ENCODE measurements around the gene CNOT9. TPM values are rescaled to one million over a fixed set of nuclear protein-coding genes. Genes with fewer than 3 reads are reported as not detected.
"Not testable (repeated sequence)": the region's sequence is repeated elsewhere in the genome, so short reads cannot be mapped to it uniquely, and the experiment has no call there.

The CNOT9 gene
- total RNA-seq (10 to 100 TPM; 37.7 to 39.9 TPM), polyA plus RNA-seq (10 to 100 TPM; 18.0 to 24.7 TPM)
- long read RNA-seq, donor 1, full-length matches to known transcripts, result 6 of 20 reads
- long read RNA-seq, donor 1, partial matches to known transcripts, result 14 of 20 reads
- long read RNA-seq, donor 1, other reads (novel, unspliced or antisense), result 0 of 20 reads
- long read RNA-seq, donor 2, full-length matches to known transcripts, result 3 of 8 reads
- long read RNA-seq, donor 2, partial matches to known transcripts, result 5 of 8 reads
- long read RNA-seq, donor 2, other reads (novel, unspliced or antisense), result 0 of 8 reads
- long read RNA-seq, donor 3, full-length matches to known transcripts, result 2 of 2 reads
- long read RNA-seq, donor 3, partial matches to known transcripts, result 0 of 2 reads
- long read RNA-seq, donor 3, other reads (novel, unspliced or antisense), result 0 of 2 reads
- long read RNA-seq, donor 4, full-length matches to known transcripts, result 3 of 12 reads
- long read RNA-seq, donor 4, partial matches to known transcripts, result 9 of 12 reads
- long read RNA-seq, donor 4, other reads (novel, unspliced or antisense), result 0 of 12 reads
- long read RNA-seq, donor 5, full-length matches to known transcripts, result 11 of 26 reads
- long read RNA-seq, donor 5, partial matches to known transcripts, result 15 of 26 reads
- long read RNA-seq, donor 5, other reads (novel, unspliced or antisense), result 0 of 26 reads

GRCh38 chr2:218568190-218569037 is at the start of gene CNOT9, which contains the start of gene USP37:
Gene CNOT9, plus strand, starts transcription at chr2:218568839. Its CDS starts 116 bp downstream, at chr2:218568955.
Gene USP37, minus strand, starts transcription at chr2:218568351. Its CDS starts 9,698 bp downstream, at chr2:218558653.
- DNase-seq (peak; percentile 99 to 100 (median 100)), ATAC-seq (ENCODE audit: insufficient read depth, low FRiP score) (peak; percentile 97)
- Histone ChIP-seq H3K27me3 (ENCODE audit: control insufficient read depth in 3 of 3, insufficient read depth in 3 of 3, low read length in 2 of 3) (no peaks in the 10 kb centered on the region), H3K9me3 (ENCODE audit: control insufficient read depth in 4 of 4, insufficient read depth in 3 of 4, low read length in 3 of 4) (no peaks in the 10 kb centered on the region), H3K4me1 (ENCODE audit: control insufficient read depth in 5 of 5, insufficient read depth in 5 of 5, low read length in 5 of 5) (peaks cover 3 to 39% (median 19%) of the 10 kb centered on the region in 5 donors), H3K9ac (ENCODE audit: insufficient read depth in 1 of 2, low read length in 2 of 2) (peak within 1 kb of the TSS; percentile 87 to 98), H3K36me3 (ENCODE audit: control insufficient read depth in 4 of 4, insufficient read depth in 4 of 4, low read length in 4 of 4) (peaks cover 3 to 12% (median 5%) of the 10 kb centered on the region in 4 donors), H3K4me3 (peak within 1 kb of the TSS; percentile 91), H3K27ac (ENCODE audit: low read depth in 1 of 2, low read length in 1 of 2) (peak within 1 kb of the TSS; percentile 90 to 96)
- TF ChIP-seq CTCF (IDR thresholded peaks at IDR 0.05; ENCODE audit: control extremely low read depth, extremely low read depth), result no peak
- WGBS, 2 donors, result 0% methylated on average over 69 to 77 of the region's 77 CpGs

- Histone ChIP-seq H3K27ac (ENCODE audit: low read depth in 1 of 2, low read length in 1 of 2) (no peak overlapping the region), H3K4me1 (ENCODE audit: control insufficient read depth in 5 of 5, insufficient read depth in 5 of 5, low read length in 5 of 5) (no peaks in the 10 kb centered on the region), H3K9me3 (ENCODE audit: control insufficient read depth in 4 of 4, insufficient read depth in 3 of 4, low read length in 3 of 4) (no peaks in the 10 kb centered on the region), H3K9ac (ENCODE audit: insufficient read depth in 1 of 2, low read length in 2 of 2) (no peak overlapping the region), H3K27me3 (ENCODE audit: control insufficient read depth in 3 of 3, insufficient read depth in 3 of 3, low read length in 2 of 3) (no peaks in the 10 kb centered on the region), H3K4me3 (no peak overlapping the region), H3K36me3 (ENCODE audit: control insufficient read depth in 4 of 4, insufficient read depth in 4 of 4, low read length in 4 of 4) (peaks cover 4 to 10% (median 6%) of the 10 kb centered on the region in 4 donors)
- no peak for TF ChIP-seq CTCF (IDR thresholded peaks at IDR 0.05; ENCODE audit: control extremely low read depth, extremely low read depth)
- WGBS, 2 donors, result 94% methylated on average over 1 of the region's 1 CpG
- no peak for ATAC-seq (ENCODE audit: insufficient read depth, low FRiP score)
- no peak for DNase-seq
Measured at GRCh38 chr2:218518876-218519275, 49.8 kb upstream of the CNOT9 start.

GRCh38 chr2:218523651-218524050 is 45.0 kb upstream of the CNOT9 start:
- Histone ChIP-seq H3K27me3 (ENCODE audit: control insufficient read depth in 3 of 3, insufficient read depth in 3 of 3, low read length in 2 of 3) (no peaks in the 10 kb centered on the region), H3K27ac (ENCODE audit: low read depth in 1 of 2, low read length in 1 of 2) (no peak overlapping the region), H3K9ac (ENCODE audit: insufficient read depth in 1 of 2, low read length in 2 of 2) (no peak overlapping the region), H3K9me3 (ENCODE audit: control insufficient read depth in 4 of 4, insufficient read depth in 3 of 4, low read length in 3 of 4) (peaks cover 0 to 4% (median 0%) of the 10 kb centered on the region in 4 donors), H3K4me3 (no peak overlapping the region), H3K4me1 (ENCODE audit: control insufficient read depth in 5 of 5, insufficient read depth in 5 of 5, low read length in 5 of 5) (no peaks in the 10 kb centered on the region), H3K36me3 (ENCODE audit: control insufficient read depth in 4 of 4, insufficient read depth in 4 of 4, low read length in 4 of 4) (peaks cover 7 to 47% (median 22%) of the 10 kb centered on the region in 4 donors)
- DNase-seq, result no peak
- TF ChIP-seq CTCF (IDR thresholded peaks at IDR 0.05; ENCODE audit: control extremely low read depth, extremely low read depth), result no peak
- WGBS, 2 donors, result 49 to 93% methylated on average over 1 of the region's 1 CpG
- no peak for ATAC-seq (ENCODE audit: insufficient read depth, low FRiP score)

- not testable (repeated sequence) for H3K4me1 ChIP-seq (ENCODE audit: control insufficient read depth in 5 of 5, insufficient read depth in 5 of 5, low read length in 5 of 5); ATAC-seq (ENCODE audit: insufficient read depth, low FRiP score); H3K9me3 ChIP-seq (ENCODE audit: control insufficient read depth in 4 of 4, insufficient read depth in 3 of 4, low read length in 3 of 4); H3K27me3 ChIP-seq (ENCODE audit: control insufficient read depth in 3 of 3, insufficient read depth in 3 of 3, low read length in 2 of 3); H3K27ac ChIP-seq (ENCODE audit: low read depth in 1 of 2, low read length in 1 of 2); DNase-seq; H3K4me3 ChIP-seq; H3K9ac ChIP-seq (ENCODE audit: insufficient read depth in 1 of 2, low read length in 2 of 2)
- peaks cover 11 to 72% (median 40%) of the 10 kb centered on the region in 4 donors for H3K36me3 ChIP-seq (ENCODE audit: control insufficient read depth in 4 of 4, insufficient read depth in 4 of 4, low read length in 4 of 4)
- 98 to 100% methylated on average over 2 of the region's 2 CpGs for WGBS, 2 donors
Measured at GRCh38 chr2:218528409-218528808, 40.2 kb upstream of the CNOT9 start.
